HL-60/S4 treated with phorbol 12-myristate 13-acetate at 8.2 ng/mL for 4 days and 3 days (cell line): Measurements from ENCODE around the gene GAS7.
"Not testable (repeated sequence)": the region's sequence is repeated elsewhere in the genome, so short reads cannot be mapped to it uniquely, and the experiment has no call there.

ENCODE experiments used
- in situ Hi-C: fragments of 300-500 bp; cut with MboI; formaldehyde crosslinking; loops from 2 replicates; pipeline ENCODE4 v1.15.0; 2022; ENCODE audit warnings: low sequenced_read_pairs

GAS7 gene

GRCh38 chr17:10114931-10115535 is 83.4 kb downstream of the GAS7 start:
- in situ Hi-C loops, result no loop called here

GRCh38 chr17:10112962-10113361 is 85.4 kb downstream of the GAS7 start:
- in situ Hi-C loops, result no loop called here

- in situ Hi-C loops, result no loop called here
Observed at GRCh38 chr17:10111907-10112452, 86.4 kb downstream of the GAS7 start.

GRCh38 chr17:10109146-10109545 is 89.3 kb downstream of the GAS7 start:
- in situ Hi-C loops, result no loop called here

- in situ Hi-C loops, result no loop called here
Observed at GRCh38 chr17:10107316-10108165, 90.9 kb downstream of the GAS7 start.

DNA sequence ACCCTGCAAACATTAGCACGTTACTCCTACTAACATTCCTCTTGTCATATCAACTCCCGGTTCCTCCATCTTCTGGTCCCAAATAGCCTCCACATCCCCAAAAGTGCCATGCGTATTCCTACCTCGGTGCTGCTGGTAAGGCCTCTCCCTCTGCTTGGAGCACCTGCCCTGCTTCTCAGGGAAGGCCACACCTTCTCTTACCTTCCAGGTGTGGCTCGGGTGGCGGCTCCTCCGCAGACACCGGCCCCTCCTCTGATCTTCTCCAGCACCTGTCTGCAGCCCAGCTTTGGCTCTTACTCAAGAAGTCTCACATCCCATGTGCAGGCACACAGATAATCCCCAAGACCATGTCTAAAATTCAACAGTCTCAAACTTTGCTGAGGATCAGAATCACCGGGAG is 92.3 kb downstream of the GAS7 start:
- in situ Hi-C loops, result no loop called here

- in situ Hi-C loops, result no loop called here
Observed at GRCh38 chr17:10105513-10106001, 92.8 kb downstream of the GAS7 start.

DNA sequence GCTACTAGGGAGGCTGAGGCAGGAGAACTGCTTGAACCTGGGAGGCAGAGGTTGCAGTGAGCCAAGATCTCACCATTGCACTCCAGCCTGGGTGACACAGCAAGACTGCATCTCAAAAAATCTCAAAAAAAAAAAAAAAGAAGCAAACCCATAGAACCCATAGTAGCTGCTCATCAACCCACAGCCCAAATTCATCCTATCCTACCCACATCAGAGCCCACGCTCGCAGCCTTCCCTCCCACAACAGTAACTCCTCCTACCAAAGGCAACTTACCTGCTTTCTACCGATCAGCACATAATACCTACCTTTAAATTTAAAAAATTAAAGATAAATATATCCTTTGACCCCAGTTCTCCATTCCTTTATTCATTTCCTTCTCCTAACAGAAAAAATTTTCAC is 94.7 kb downstream of the GAS7 start:
- in situ Hi-C loops, result no loop called here

GRCh38 chr17:10102817-10103216 is 95.6 kb downstream of the GAS7 start:
- in situ Hi-C loops, result no loop called here

DNA sequence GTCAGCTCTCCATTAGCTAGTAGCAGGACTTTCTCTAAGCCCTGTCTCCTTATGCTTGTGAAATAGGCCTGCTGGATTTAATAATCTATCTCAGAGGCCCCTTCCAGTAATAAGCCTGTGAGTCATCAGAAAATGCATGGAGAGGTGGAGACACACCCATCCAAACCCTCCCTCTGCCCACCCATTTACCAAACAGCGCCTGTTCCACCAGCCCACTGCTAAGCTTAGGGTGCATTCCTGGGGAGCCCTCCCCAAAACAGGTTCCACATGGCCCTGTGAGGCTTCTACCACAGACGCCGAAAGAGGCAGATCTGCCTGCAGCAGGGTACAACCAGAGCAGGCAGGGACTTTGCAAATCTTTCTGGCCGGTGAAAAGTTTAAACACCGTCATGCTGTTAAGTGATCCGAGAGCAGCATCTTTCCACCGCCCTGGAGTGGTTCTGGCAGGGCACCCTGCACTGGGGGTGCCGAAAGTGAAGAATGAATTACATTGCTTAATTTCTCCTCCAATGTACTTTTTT is 99.3 kb downstream of the GAS7 start:
- in situ Hi-C loops, result no loop called here

DNA sequence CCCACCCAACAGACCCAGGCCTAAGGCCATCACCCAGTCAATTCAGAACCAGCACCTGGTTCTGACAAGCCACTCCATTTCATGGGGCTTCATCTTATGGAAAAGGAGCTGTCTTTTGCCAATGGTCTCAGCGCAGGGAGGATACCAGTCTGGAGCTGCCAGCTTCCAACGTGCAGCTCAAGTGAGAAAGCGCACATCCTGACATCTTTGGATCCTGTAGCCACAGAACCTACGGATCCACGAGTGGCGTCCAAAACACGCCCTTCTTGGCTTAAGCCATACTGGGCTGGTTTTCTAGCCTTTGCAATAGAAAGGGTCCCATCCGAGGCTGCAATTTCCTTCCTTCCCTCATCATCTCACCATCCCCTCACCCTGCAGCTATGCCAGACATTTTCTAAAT is 101.8 kb downstream of the GAS7 start:
- in situ Hi-C loops, result no loop called here

- in situ Hi-C loops, result not testable (repeated sequence)
Observed at GRCh38 chr17:10095295-10095694, 103.1 kb downstream of the GAS7 start.

DNA sequence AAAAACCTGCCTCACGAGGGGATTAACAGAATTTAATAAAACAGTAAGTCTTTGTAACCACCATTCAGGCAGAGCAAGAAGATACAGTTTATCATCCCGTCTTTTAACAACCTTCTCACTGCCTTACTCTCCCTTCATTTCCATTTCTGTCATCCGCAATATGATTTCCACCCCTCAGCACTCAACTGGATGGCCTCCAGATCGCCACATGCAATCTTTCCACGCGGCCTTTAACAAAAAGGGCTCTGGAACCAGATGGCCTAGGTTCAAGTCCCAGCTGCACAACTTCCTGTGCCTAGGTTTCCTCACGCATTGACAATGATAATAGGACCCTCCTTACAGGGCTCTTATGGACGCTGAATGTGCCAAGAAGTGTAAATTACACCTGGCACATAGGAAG is 103.6 kb downstream of the GAS7 start:
- in situ Hi-C loops, result no loop called here

DNA sequence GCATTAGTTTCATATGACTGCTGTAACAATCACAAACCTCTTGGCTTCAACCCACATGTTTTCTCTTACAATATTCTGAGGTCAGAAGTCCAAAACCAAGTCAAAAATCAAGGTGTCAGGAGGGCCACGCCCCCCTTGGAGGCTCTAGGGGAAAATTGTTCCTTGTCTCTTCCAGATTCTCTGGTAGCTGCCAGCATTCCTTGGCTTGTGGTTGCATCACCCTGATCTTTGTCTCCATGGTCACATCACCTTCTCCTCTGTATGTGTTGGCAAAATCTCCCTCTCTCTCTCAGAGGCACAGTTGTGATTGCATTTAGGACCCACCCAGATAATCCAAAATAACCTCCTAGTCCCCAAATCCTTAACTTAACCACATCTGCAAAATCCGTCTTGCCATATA is 105.8 kb downstream of the GAS7 start:
- in situ Hi-C loops, result no loop called here

DNA sequence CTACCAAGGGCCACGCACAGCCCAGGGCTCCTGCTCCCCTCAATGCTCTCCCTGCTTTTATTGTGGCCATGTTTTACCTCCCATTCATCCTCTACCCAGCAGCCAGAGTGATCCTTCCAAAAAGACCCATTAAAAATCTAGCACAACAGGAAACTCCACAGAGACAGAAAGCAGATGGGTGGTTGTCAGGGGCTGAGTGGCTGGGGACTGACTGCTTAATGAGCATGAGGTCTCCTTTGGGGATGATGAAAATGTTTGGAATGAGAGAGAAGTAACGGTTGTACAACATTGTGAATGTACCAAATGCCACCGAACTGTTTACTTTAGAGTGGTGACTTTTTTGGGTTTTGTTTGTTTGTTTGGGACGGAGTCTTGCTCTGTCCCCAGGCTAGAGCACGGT is 107.4 kb downstream of the GAS7 start:
- in situ Hi-C loops, result no loop called here

DNA sequence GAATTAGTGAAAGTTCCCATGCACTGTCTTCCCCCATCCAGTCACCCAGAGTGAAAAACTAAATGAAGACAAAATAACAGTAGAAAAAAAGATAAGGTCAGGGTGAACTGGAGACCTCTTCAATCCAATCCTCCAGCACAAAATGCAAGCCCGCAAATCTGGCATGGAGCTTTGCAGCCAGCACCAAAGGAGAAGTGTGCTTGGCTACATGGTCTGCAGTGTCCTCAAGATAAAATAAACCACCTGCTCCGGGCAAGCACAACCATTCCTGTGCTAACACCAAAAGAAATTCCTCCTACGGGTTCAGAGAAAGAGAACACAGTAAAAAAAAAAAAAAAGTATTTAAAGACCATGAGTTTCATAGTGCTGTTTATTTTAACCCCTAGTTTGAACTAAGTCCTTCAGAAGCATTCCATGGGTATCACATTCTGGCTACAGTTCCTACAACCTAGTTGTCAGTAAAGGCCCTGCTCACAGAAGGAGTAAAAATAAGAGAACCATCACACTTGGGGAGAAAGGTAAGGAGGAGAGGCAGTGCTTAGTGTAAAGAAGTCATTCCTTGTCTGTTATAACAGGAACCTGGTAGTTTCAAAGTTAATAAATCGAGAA is 109.1 kb downstream of the GAS7 start:
- in situ Hi-C loops, result no loop called here

- in situ Hi-C loops, result no loop called here
Observed at GRCh38 chr17:10088444-10088843, 110.0 kb downstream of the GAS7 start.

GRCh38 chr17:10087355-10087754 is 111.1 kb downstream of the GAS7 start:
- in situ Hi-C loops, result no loop called here

DNA sequence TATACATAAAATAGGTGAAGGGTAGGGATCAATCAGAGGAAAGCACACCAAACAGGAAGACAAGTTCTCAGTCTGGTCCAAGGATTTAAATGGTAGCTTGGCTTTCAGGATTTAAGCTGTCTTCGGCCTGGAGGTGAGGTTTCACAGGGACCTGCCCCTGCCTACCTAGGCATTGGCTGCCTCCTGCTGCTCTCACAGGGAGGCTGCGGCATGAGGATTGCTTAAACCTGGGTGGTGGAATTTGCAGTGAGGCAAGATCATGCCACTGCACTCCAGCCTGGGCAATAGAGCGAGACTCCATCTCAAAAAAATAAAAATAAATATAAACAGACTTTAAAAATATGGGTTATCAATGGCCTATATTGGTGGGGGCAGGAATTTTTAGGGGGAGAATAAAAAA is 114.5 kb downstream of the GAS7 start:
- in situ Hi-C loops, result no loop called here

DNA sequence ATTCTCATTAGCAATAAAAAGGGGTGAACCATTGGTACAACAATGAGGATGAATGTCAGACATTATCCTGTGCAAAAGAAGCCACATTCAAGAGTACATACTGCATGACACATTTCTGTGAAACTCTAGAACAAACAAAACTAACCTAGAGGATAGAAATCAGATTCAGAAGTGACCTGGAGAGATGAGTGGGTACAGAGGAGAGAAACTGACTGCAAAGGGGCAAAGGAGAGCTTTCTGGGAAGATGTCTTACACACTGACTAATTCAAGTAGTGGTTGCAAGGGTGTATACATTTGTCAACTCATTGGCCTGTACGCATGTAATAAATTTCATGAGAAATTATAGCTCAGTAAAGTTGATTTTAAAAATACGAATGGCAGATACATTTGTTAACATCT is 115.6 kb downstream of the GAS7 start:
- in situ Hi-C loops, result no loop called here

GRCh38 chr17:10081571-10082169 is 116.7 kb downstream of the GAS7 start:
- in situ Hi-C loops, result no loop called here
